Esophagus squamous epithelium (tissue), 4 donors: ENCODE data around the gene CRYZL1.

Experiments used
- CTCF ChIP-seq, 6 experiments: fragments of 450-650 bp in 4 of 6; fragments of 200-600 bp in 2 of 6; sonication (generic) in 2 of 6; IDR thresholded peaks; one replicate each; pipeline ENCODE4 v1.5.1; 2016 to 2019; ENCODE audit warnings: antibody characterized with exemption in 6 of 6, mild to moderate bottlenecking in 4 of 6, moderate library complexity in 4 of 6
- POLR2A ChIP-seq, 4 donors: fragments of 450-650 bp; IDR thresholded peaks; one replicate each; pipeline ENCODE4 v1.6.1; 2017; ENCODE audit warnings: antibody characterized with exemption in 4 of 4, mild to moderate bottlenecking in 4 of 4, moderate library complexity in 3 of 4

DNA sequence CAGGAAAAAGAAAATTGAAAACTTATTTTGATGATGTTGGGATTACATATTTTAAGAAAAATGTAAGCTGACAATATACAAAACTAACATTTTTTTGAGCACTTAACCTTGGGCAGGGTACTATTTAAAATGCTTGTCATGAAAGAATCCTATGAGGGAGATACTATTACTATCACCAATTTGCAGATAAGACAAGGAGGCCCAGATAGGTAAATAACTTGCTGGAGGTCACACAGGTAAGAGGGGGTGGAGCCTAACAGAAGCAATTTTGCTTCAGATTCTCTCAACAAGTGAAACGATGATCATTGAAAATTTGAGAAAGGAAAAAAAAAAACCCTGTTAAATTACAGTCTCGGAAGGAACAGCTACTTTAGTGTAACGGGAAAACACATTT lies 100.8 kb downstream of the CRYZL1 start:
- TF ChIP-seq POLR2A (IDR thresholded peaks at IDR 0.05), result no peak
- TF ChIP-seq CTCF (IDR thresholded peaks at IDR 0.05), result no peak
